ENCODE measurements around the gene ANO7. TPM values are rescaled to one million over a fixed set of nuclear protein-coding genes. Genes with fewer than 3 reads are reported as not detected.

The ANO7 gene
- total RNA-seq, 2 experiments from 2014 or later = 0.16 to 0.46 TPM

- H3K4me2 ChIP-seq (ENCODE audit: low read length) = no peak overlapping the region
- H3K9me3 ChIP-seq (ENCODE audit: low read length) = no peaks in the 10 kb centered on the region
- peaks cover 16% of the 10 kb centered on the region; the same call in 1 of the 2 replicates for H3K79me2 ChIP-seq (ENCODE audit: insufficient read depth, low read depth, low read length)
- ChIA-PET CTCF (ENCODE audit: unreplicated experiment) (no interaction called here), POLR2A (no interaction called here)
- intact Hi-C loops (cut with micrococcal nuclease; ENCODE audit: unreplicated experiment) = no loop called here
- no peak overlapping the region for H3K27ac ChIP-seq (ENCODE audit: low read depth, low read length, poor library complexity, severe bottlenecking)
- peaks cover 24% of the 10 kb centered on the region for H4K20me1 ChIP-seq (ENCODE audit: insufficient read depth, low read length)
- no peak overlapping the region for H3K4me3 ChIP-seq (ENCODE audit: low read depth, low read length, poor library complexity, severe bottlenecking)
- no peak for DNase-seq (ENCODE audit: low spot score)
- H3K4me1 ChIP-seq (ENCODE audit: insufficient read depth, low read length, poor library complexity, severe bottlenecking) = no peaks in the 10 kb centered on the region
- no peaks in the 10 kb centered on the region for H3K9me2 ChIP-seq (ENCODE audit: insufficient read depth, low read length)
- BruUV-seq (replicated peaks) = no TSS peak
- TF ChIP-seq CTCF (conservative IDR thresholded peaks at IDR 0.05; ENCODE audit: low read length) = no peak
- TF ChIP-seq EZH2phosphoT487 (IDR thresholded peaks at IDR 0.05; ENCODE audit: borderline replicate concordance, low read depth, low read length) = no peak
- no peak overlapping the region for H2AFZ ChIP-seq (ENCODE audit: low read length)
- 0 out of 2 replicates have a peak, but pooled peaks cover 3% of the 10 kb centered on the region for H3K36me3 ChIP-seq (ENCODE audit: insufficient read depth, low read length)
Observed at GRCh38 chr2:241274127-241274526, 85.7 kb downstream of the ANO7 start.

Other genes starting within 250 kb of the ANO7 start
- 2.8 and 3.5 TPM in 2 replicates for gene SNED1, start 190.1 kb upstream of the ANO7 start, total RNA-seq (2014; rRNA removed; shearing (Covaris generic))
- gene SNED1, start 190.1 kb upstream of the ANO7 start, total RNA-seq (2022) = 13.6 and 15.3 TPM in 2 replicates
- gene MTERF4, start 86.4 kb upstream of the ANO7 start, total RNA-seq (2014; rRNA removed; shearing (Covaris generic)) = 57.7 and 58.9 TPM in 2 replicates
- 48.2 and 52.8 TPM in 2 replicates for gene MTERF4, start 86.4 kb upstream of the ANO7 start, total RNA-seq (2022)
- gene PASK, start 39.2 kb upstream of the ANO7 start, total RNA-seq (2014; rRNA removed; shearing (Covaris generic)) = 26.8 and 72.9 TPM in 2 replicates
- 73.5 and 84.3 TPM in 2 replicates for gene PASK, start 39.2 kb upstream of the ANO7 start, total RNA-seq (2022)
- 46.0 and 61.4 TPM in 2 replicates for gene PPP1R7, start 38.2 kb upstream of the ANO7 start, total RNA-seq (2014; rRNA removed; shearing (Covaris generic))
- gene PPP1R7, start 38.2 kb upstream of the ANO7 start, total RNA-seq (2022) = 82.0 and 97.1 TPM in 2 replicates
- 155 and 176 TPM in 2 replicates for gene HDLBP, start 127.0 kb downstream of the ANO7 start, total RNA-seq (2014; rRNA removed; shearing (Covaris generic))
- 148 and 170 TPM in 2 replicates for gene HDLBP, start 127.0 kb downstream of the ANO7 start, total RNA-seq (2022)
- gene SEPTIN2, start 127.2 kb downstream of the ANO7 start, total RNA-seq (2014; rRNA removed; shearing (Covaris generic)) = 198 and 222 TPM in 2 replicates
- 275 and 301 TPM in 2 replicates for gene SEPTIN2, start 127.2 kb downstream of the ANO7 start, total RNA-seq (2022)
- gene FARP2, start 167.6 kb downstream of the ANO7 start, total RNA-seq (2014; rRNA removed; shearing (Covaris generic)) = 23.2 and 33.6 TPM in 2 replicates
- gene FARP2, start 167.6 kb downstream of the ANO7 start, total RNA-seq (2022) = 47.9 and 52.7 TPM in 2 replicates